CD4-positive, alpha-beta T cell treated with Interleukin-10 for 1 hour (primary cell): ENCODE data around the gene ATP5ME.
"Not testable (repeated sequence)": the region's sequence is repeated elsewhere in the genome, so short reads cannot be mapped to it uniquely, and the experiment has no call there.

Experiments used
- DNase-seq: peaks from one replicate; pipeline ENCODE4 v3.0.0-alpha.2; 2020

Gene ATP5ME

GRCh38 chr4:683247-683897 is 9.3 kb upstream of the ATP5ME start:
- no peak for DNase-seq

- DNase-seq, result no peak
These were observed 8.6 kb upstream of the ATP5ME start for GRCh38 chr4:682490-683172.

GRCh38 chr4:681736-682451 is 7.8 kb upstream of the ATP5ME start:
- DNase-seq, result peak; percentile 65

- peak; percentile 70 for DNase-seq
These were observed 7.0 kb upstream of the ATP5ME start for GRCh38 chr4:680928-681645.

- DNase-seq, result peak; percentile 45
These were observed 6.5 kb upstream of the ATP5ME start for GRCh38 chr4:680551-680927.

GRCh38 chr4:680091-680490 is 6.0 kb upstream of the ATP5ME start:
- DNase-seq, result no peak

- no peak for DNase-seq
These were observed 5.6 kb upstream of the ATP5ME start for GRCh38 chr4:679629-680028.

- no peak for DNase-seq
These were observed 5.0 kb upstream of the ATP5ME start for GRCh38 chr4:679104-679481.

- no peak for DNase-seq
These were observed 4.4 kb upstream of the ATP5ME start for GRCh38 chr4:678331-679103.

GRCh38 chr4:677431-678293 is 3.6 kb upstream of the ATP5ME start:
- DNase-seq, result peak; percentile 49

- no peak for DNase-seq
These were observed 2.8 kb upstream of the ATP5ME start for GRCh38 chr4:676871-677235.

- DNase-seq, result no peak
These were observed 2.1 kb upstream of the ATP5ME start for GRCh38 chr4:675980-676870.

GRCh38 chr4:675036-675882 is 1.2 kb upstream of the ATP5ME start:
- no peak for DNase-seq

GRCh38 chr4:673349-674091 is 556 bp downstream of the ATP5ME start:
- DNase-seq, result no peak

GRCh38 chr4:671769-672168 is 2.3 kb downstream of the ATP5ME start:
- no peak for DNase-seq

- not testable (repeated sequence) for DNase-seq
These were observed 4.1 kb downstream of the ATP5ME start for GRCh38 chr4:669806-670559.

- not testable (repeated sequence) for DNase-seq
These were observed 5.9 kb downstream of the ATP5ME start for GRCh38 chr4:668219-668618.

GRCh38 chr4:667545-667925 is 6.5 kb downstream of the ATP5ME start:
- DNase-seq, result no peak
